ENCODE results near the gene ZNF692. TPM values are rescaled to one million over a fixed set of nuclear protein-coding genes. Genes with fewer than 3 reads are reported as not detected.
"Not testable (repeated sequence)": the region's sequence is repeated elsewhere in the genome, so short reads cannot be mapped to it uniquely, and the experiment has no call there.

The ZNF692 gene
- total RNA-seq, 1 experiment from 2014 or later, result 40.1 TPM

- Histone ChIP-seq H2BK5ac (ENCODE audit: insufficient read length, low read length) (no peak overlapping the region), H3K23me2 (ENCODE audit: insufficient read length, low read depth, low read length, poor library complexity, severe bottlenecking) (no peaks in the 10 kb centered on the region), H2BK120ac (ENCODE audit: low read depth, low read length, poor library complexity, severe bottlenecking) (no peak overlapping the region), H3K4me2 (ENCODE audit: insufficient read depth, insufficient read length, low read length) (no peak overlapping the region), H3K14ac (ENCODE audit: insufficient read depth, low read length) (no peak overlapping the region), H4K8ac (replicated peaks; ENCODE audit: insufficient read length, low read depth, low read length) (no peak overlapping the region), H3K23ac (ENCODE audit: insufficient read length, low read depth, low read length) (no peak overlapping the region), H3T11ph (ENCODE audit: low read length) (no peak overlapping the region), H2BK12ac (ENCODE audit: insufficient read length, low read depth, low read length) (no peak overlapping the region), H2AFZ (ENCODE audit: low read length) (no peak overlapping the region), H3K79me1 (ENCODE audit: insufficient read depth, low read depth, low read length, poor library complexity, severe bottlenecking) (no peaks in the 10 kb centered on the region), H3K4ac (ENCODE audit: low read depth, low read length) (no peak overlapping the region), H3K4me1 (ENCODE audit: insufficient read depth, low read length) (no peaks in the 10 kb centered on the region), H3K27ac (ENCODE audit: insufficient read length, low read depth, low read length) (no peak overlapping the region), H3K27me3 (ENCODE audit: insufficient read depth, low read length) (no peaks in the 10 kb centered on the region), H3K18ac (ENCODE audit: insufficient read length, low read depth, low read length) (no peak overlapping the region), H3K9ac (ENCODE audit: extremely low read depth, insufficient read length, low read length) (no peak overlapping the region), H2BK20ac (ENCODE audit: low read depth, low read length, poor library complexity, severe bottlenecking) (no peak overlapping the region), H2BK15ac (ENCODE audit: low read depth, low read length) (no peak overlapping the region), H3K79me2 (ENCODE audit: insufficient read depth, low read length) (no peaks in the 10 kb centered on the region), H4K5ac (ENCODE audit: insufficient read length, low read depth, low read length) (no peak overlapping the region), H4K91ac (ENCODE audit: insufficient read length, low read depth, low read length) (no peak overlapping the region), H3K9me3 (ENCODE audit: control insufficient read depth, low read depth, low read length) (no peaks in the 10 kb centered on the region), H4K20me1 (ENCODE audit: control insufficient read depth, insufficient read depth, insufficient read length) (no peaks in the 10 kb centered on the region), H2AK5ac (ENCODE audit: insufficient read length, low read length) (no peak overlapping the region), H3K56ac (ENCODE audit: insufficient read length, low read depth, low read length) (no peak overlapping the region)
- TF ChIP-seq CTCF (conservative IDR thresholded peaks at IDR 0.05), result no peak
- Mint-ChIP-seq H3K9me3 (no peaks in the 10 kb centered on the region), H3K4me1 (peaks cover 9 to 16% of the 10 kb centered on the region in 2 experiments), H3K27me3 (ENCODE audit: low read depth) (peaks cover 6% of the 10 kb centered on the region; the same call in 1 of the 2 replicates), H3K4me3 (no peak overlapping the region; a peak in 1 of 5 replicates), H3K36me3 (ENCODE audit: insufficient read depth in 1 of 3, low read depth in 3 of 3) (no peaks in the 10 kb centered on the region), H3K27ac (peak overlapping the region in 1 of 3 experiments; percentile 3; a peak in 1 of 7 replicates)
- no peak for DNase-seq
- 100% methylated on average over 3 of the region's 9 CpGs for WGBS (ENCODE audit: extremely low coverage, insufficient read length, low lambda C conversion rate)
These were observed 31.9 kb upstream of the ZNF692 start for GRCh38 chr1:248890549-248891498.

- H3K9me3 ChIP-seq (ENCODE audit: control insufficient read depth, low read depth, low read length); H2AFZ ChIP-seq (ENCODE audit: low read length); H4K5ac ChIP-seq (ENCODE audit: insufficient read length, low read depth, low read length); H2BK120ac ChIP-seq (ENCODE audit: low read depth, low read length, poor library complexity, severe bottlenecking); H3K36me3 Mint-ChIP-seq (ENCODE audit: insufficient read depth in 1 of 3, low read depth in 3 of 3); H3T11ph ChIP-seq (ENCODE audit: low read length); H3K18ac ChIP-seq (ENCODE audit: insufficient read length, low read depth, low read length); H3K27ac ChIP-seq (ENCODE audit: insufficient read length, low read depth, low read length); H3K4me1 ChIP-seq (ENCODE audit: insufficient read depth, low read length); H3K14ac ChIP-seq (ENCODE audit: insufficient read depth, low read length); H2AK5ac ChIP-seq (ENCODE audit: insufficient read length, low read length); H3K56ac ChIP-seq (ENCODE audit: insufficient read length, low read depth, low read length); H2BK15ac ChIP-seq (ENCODE audit: low read depth, low read length); H4K20me1 ChIP-seq (ENCODE audit: control insufficient read depth, insufficient read depth, insufficient read length); H2BK5ac ChIP-seq (ENCODE audit: insufficient read length, low read length); H3K79me1 ChIP-seq (ENCODE audit: insufficient read depth, low read depth, low read length, poor library complexity, severe bottlenecking); H3K23ac ChIP-seq (ENCODE audit: insufficient read length, low read depth, low read length); H3K4ac ChIP-seq (ENCODE audit: low read depth, low read length); H3K9me3 Mint-ChIP-seq; H4K91ac ChIP-seq (ENCODE audit: insufficient read length, low read depth, low read length); H4K8ac ChIP-seq (replicated peaks; ENCODE audit: insufficient read length, low read depth, low read length); H3K9ac ChIP-seq (ENCODE audit: extremely low read depth, insufficient read length, low read length); DNase-seq; H2BK20ac ChIP-seq (ENCODE audit: low read depth, low read length, poor library complexity, severe bottlenecking); H3K4me2 ChIP-seq (ENCODE audit: insufficient read depth, insufficient read length, low read length); H3K27me3 ChIP-seq (ENCODE audit: insufficient read depth, low read length); H2BK12ac ChIP-seq (ENCODE audit: insufficient read length, low read depth, low read length); H3K4me3 Mint-ChIP-seq; H3K23me2 ChIP-seq (ENCODE audit: insufficient read length, low read depth, low read length, poor library complexity, severe bottlenecking); H3K27me3 Mint-ChIP-seq (ENCODE audit: low read depth); H3K79me2 ChIP-seq (ENCODE audit: insufficient read depth, low read length); H3K27ac Mint-ChIP-seq: not testable (repeated sequence)
- H3K4me1 Mint-ChIP-seq, result peaks cover 13 to 20% of the 10 kb centered on the region in 2 experiments
- WGBS (ENCODE audit: extremely low coverage, insufficient read length, low lambda C conversion rate), result no CpG with 5 or more reads among the region's 10 CpGs
These were observed 31.0 kb upstream of the ZNF692 start for GRCh38 chr1:248889914-248890243.

All from H9 (cell line).